Renal pelvis (tissue), 4 donors: Measurements from ENCODE around the gene ZBTB38. TPM values are rescaled to one million over a fixed set of nuclear protein-coding genes. Genes with fewer than 3 reads are reported as not detected.

Experiments used
- DNase-seq: peaks from one replicate; pipeline ENCODE4 v3.0.0-alpha.2; 2013
- polyA plus RNA-seq, 3 donors: library from polyadenylated mRNA; unstranded; fragments of 120-200 nt; gene quantifications; one replicate each; pipeline ENCODE4 v1.2.1, GENCODE V29; 2013; ENCODE audit not compliant: insufficient read length in 3 of 3

The ZBTB38 gene
- polyA plus RNA-seq, 3 donors: 51.7 to 66.1 (median 51.9) TPM

GRCh38 chr3:141384157-141384556 is 15.9 kb downstream of the ZBTB38 start:
- no peak for DNase-seq

GRCh38 chr3:141384575-141384974 is 16.3 kb downstream of the ZBTB38 start:
- no peak for DNase-seq

GRCh38 chr3:141385406-141386125 is 17.3 kb downstream of the ZBTB38 start:
- DNase-seq: no peak

GRCh38 chr3:141386126-141386488 is 17.8 kb downstream of the ZBTB38 start:
- no peak for DNase-seq

- DNase-seq: no peak
Measured at GRCh38 chr3:141386611-141387111, 18.4 kb downstream of the ZBTB38 start.

GRCh38 chr3:141387516-141387915 is 19.2 kb downstream of the ZBTB38 start:
- no peak for DNase-seq

GRCh38 chr3:141388395-141388794 is 20.1 kb downstream of the ZBTB38 start:
- no peak for DNase-seq

GRCh38 chr3:141388823-141389621 is 20.7 kb downstream of the ZBTB38 start:
- DNase-seq: no peak

GRCh38 chr3:141389703-141390102 is 21.4 kb downstream of the ZBTB38 start:
- no peak for DNase-seq

- DNase-seq: no peak
Measured at GRCh38 chr3:141390747-141391146, 22.4 kb downstream of the ZBTB38 start.

- no peak for DNase-seq
Measured at GRCh38 chr3:141391298-141391990, 23.1 kb downstream of the ZBTB38 start.

GRCh38 chr3:141391991-141392316 is 23.6 kb downstream of the ZBTB38 start:
- DNase-seq: no peak

GRCh38 chr3:141392416-141392815 is 24.1 kb downstream of the ZBTB38 start:
- no peak for DNase-seq

- no peak for DNase-seq
Measured at GRCh38 chr3:141392897-141393734, 24.8 kb downstream of the ZBTB38 start.

- no peak for DNase-seq
Measured at GRCh38 chr3:141393735-141394076, 25.4 kb downstream of the ZBTB38 start.

- DNase-seq: no peak
Measured at GRCh38 chr3:141394560-141394959, 26.3 kb downstream of the ZBTB38 start.

GRCh38 chr3:141395005-141395589 is 26.8 kb downstream of the ZBTB38 start:
- DNase-seq: no peak

GRCh38 chr3:141397996-141398395 is 29.7 kb downstream of the ZBTB38 start:
- DNase-seq: no peak

- no peak for DNase-seq
Measured at GRCh38 chr3:141399200-141399599, 30.9 kb downstream of the ZBTB38 start.

- no peak for DNase-seq
Measured at GRCh38 chr3:141400073-141400971, 32.0 kb downstream of the ZBTB38 start.
